H1 (cell line): Measurements from ENCODE around the gene PDZRN4.

Source experiments
- BCL11A ChIP-seq, 2 experiments: IDR thresholded peaks; one replicate each; pipeline ENCODE4 v1.6.1; 2011; ENCODE audit warnings: low read depth in 2 of 2, low read length in 2 of 2, mild to moderate bottlenecking in 2 of 2
- CTCF ChIP-seq, 3 experiments: IDR thresholded peaks; 1 replicate in 2 of 3; 2 replicates in 1 of 3; pipeline versions ENCODE4 v1.5.1 to v1.6.1; 2011; ENCODE audit warnings: low read length in 3 of 3, mild to moderate bottlenecking in 3 of 3, inconsistent platforms in 2 of 3, low read depth in 1 of 3, moderate library complexity in 1 of 3; ENCODE audit not compliant: insufficient read depth in 1 of 3; ENCODE audit errors: control extremely low read depth in 1 of 3
- EZH2 ChIP-seq: fragments of 200-600 bp; sonication (generic); IDR thresholded peaks from 2 replicates; pipeline ENCODE4 v1.7.1; 2012; ENCODE audit warnings: low read depth, mild to moderate bottlenecking, moderate library complexity, low read length, inconsistent platforms; ENCODE audit not compliant: severe bottlenecking
- GABPA ChIP-seq: IDR thresholded peaks from 2 replicates; pipeline ENCODE4 v1.6.1; 2011; ENCODE audit warnings: mild to moderate bottlenecking, low read length, moderate library complexity, borderline replicate concordance; ENCODE audit not compliant: insufficient read depth
- NRF1 ChIP-seq: IDR thresholded peaks from 2 replicates; pipeline ENCODE4 v1.6.1; 2011; ENCODE audit warnings: mild to moderate bottlenecking, low read depth, low read length, improper control_type of control experiment
- PHF8 ChIP-seq: fragments of 200-600 bp; sonication (generic); conservative IDR thresholded peaks from 2 replicates; pipeline ENCODE4 v1.7.1; 2012; ENCODE audit warnings: low read depth, mild to moderate bottlenecking, inconsistent platforms, low read length, moderate library complexity
- POLR2A ChIP-seq, 2 experiments: IDR thresholded peaks; 1 replicate in 1 of 2; 2 replicates in 1 of 2; pipeline ENCODE4 v1.6.1; 2011; ENCODE audit warnings: low read depth in 2 of 2, low read length in 2 of 2, mild to moderate bottlenecking in 2 of 2; ENCODE audit errors: control extremely low read depth in 1 of 2
- RFX5 ChIP-seq: IDR thresholded peaks from 2 replicates; pipeline ENCODE4 v1.6.1; 2011; ENCODE audit warnings: low read depth, low read length, improper control_type of control experiment, borderline replicate concordance
- SP2 ChIP-seq: IDR thresholded peaks from 2 replicates; pipeline ENCODE4 v1.6.1; 2012; ENCODE audit warnings: mild to moderate bottlenecking, low read length, inconsistent platforms
- SUZ12 ChIP-seq: fragments of 200-600 bp; sonication (generic); IDR thresholded peaks from 2 replicates; pipeline ENCODE4 v1.6.1; 2012; ENCODE audit warnings: mild to moderate bottlenecking, inconsistent platforms, low read length, moderate library complexity, mixed read lengths
- TEAD4 ChIP-seq: IDR thresholded peaks from 2 replicates; pipeline ENCODE4 v1.6.1; 2012; ENCODE audit warnings: low read depth, low read length, inconsistent platforms, mixed read lengths

- TF ChIP-seq CTCF (IDR thresholded peaks at IDR 0.05; ENCODE audit: control extremely low read depth in 1 of 3, insufficient read depth in 1 of 3, low read depth in 1 of 3, low read length in 3 of 3) (no peak), EZH2 (no peak), RFX5 (no peak), TEAD4 (no peak), PHF8 (no peak), POLR2A (IDR thresholded peaks at IDR 0.05; ENCODE audit: control extremely low read depth in 1 of 2, low read depth in 2 of 2, low read length in 2 of 2) (no peak), NRF1 (no peak), GABPA (no peak), SUZ12 (no peak), BCL11A (IDR thresholded peaks at IDR 0.05; ENCODE audit: low read depth in 2 of 2, low read length in 2 of 2) (no peak), SP2 (no peak)
Measured at GRCh38 chr12:41437563-41437962, 249.4 kb downstream of the PDZRN4 start.
